ENCODE data around the gene SLC9A3. TPM values are rescaled to one million over a fixed set of nuclear protein-coding genes. Genes with fewer than 3 reads are reported as not detected.

SLC9A3 gene
- total and polyA plus RNA-seq, 7 donors = 0.81 to 1.7 (median 1.2) TPM

DNA sequence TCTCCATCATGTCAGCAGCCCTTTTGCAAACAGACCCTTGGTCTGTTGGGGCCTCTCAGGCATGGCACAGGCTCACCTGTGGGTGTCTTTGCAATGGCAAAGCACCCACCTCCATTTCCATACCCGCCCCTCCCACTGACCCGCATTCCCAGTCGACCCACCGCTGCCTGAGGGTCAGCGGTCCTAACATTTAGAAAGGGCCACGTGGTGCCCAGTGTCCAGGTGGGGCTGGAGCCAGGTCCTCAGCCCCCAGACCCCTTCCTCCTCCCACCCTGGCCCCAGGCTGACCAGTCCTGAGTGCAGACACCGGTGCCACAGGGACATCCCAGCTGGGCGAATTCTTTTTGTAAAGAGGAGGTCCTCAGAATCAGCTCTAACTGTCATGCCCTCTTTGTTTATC, 44.6 kb upstream of the SLC9A3 start:
- intact Hi-C loops (cut with DNase I) = no loop called here
- peaks cover 0 to 55% (median 19%) of the 10 kb centered on the region in 3 donors for H3K27me3 ChIP-seq (ENCODE audit: insufficient read depth in 3 of 3, low read length in 2 of 3)
- DNase-seq = peak in 1 of 2 donors; percentile 40

DNA sequence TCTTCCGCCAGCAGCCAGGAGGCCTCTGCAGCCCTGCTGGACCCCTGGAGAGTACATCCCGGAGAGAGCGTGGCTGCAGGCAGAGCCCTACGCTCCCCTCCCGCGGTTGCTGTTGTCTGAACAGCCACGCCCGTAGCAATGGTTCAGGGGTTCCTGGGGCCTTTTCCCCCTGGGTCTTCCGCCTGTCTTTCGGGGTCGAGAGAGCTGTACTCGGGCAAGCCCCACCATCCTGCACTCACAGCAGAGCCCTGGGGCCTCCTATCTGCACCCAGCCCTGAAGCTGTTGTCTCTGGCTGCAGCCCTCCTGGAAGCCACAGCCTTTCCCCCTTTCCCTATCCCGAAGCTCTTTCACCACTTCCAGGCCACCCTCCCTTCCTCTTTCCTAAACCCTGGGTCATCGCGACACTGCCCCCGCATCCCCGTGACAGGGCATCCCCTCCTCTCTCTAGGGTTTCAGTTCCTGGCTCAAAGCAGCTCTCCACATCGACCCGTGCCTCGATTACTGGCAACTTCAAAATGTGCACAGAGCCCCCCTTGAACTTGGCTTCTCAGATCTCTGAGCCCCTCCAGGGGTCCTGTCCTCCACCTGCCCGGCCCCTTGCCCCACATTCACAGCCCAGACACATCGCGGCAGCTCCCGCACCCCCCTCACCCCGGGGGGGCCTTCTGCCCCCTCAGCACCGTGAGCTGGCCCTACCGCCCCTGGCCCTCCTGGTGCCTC, 44.0 kb upstream of the SLC9A3 start:
- H3K27me3 ChIP-seq (ENCODE audit: insufficient read depth in 3 of 3, low read length in 2 of 3) = peaks cover 0 to 51% (median 17%) of the 10 kb centered on the region in 3 donors
- TF ChIP-seq, protein P1, sequence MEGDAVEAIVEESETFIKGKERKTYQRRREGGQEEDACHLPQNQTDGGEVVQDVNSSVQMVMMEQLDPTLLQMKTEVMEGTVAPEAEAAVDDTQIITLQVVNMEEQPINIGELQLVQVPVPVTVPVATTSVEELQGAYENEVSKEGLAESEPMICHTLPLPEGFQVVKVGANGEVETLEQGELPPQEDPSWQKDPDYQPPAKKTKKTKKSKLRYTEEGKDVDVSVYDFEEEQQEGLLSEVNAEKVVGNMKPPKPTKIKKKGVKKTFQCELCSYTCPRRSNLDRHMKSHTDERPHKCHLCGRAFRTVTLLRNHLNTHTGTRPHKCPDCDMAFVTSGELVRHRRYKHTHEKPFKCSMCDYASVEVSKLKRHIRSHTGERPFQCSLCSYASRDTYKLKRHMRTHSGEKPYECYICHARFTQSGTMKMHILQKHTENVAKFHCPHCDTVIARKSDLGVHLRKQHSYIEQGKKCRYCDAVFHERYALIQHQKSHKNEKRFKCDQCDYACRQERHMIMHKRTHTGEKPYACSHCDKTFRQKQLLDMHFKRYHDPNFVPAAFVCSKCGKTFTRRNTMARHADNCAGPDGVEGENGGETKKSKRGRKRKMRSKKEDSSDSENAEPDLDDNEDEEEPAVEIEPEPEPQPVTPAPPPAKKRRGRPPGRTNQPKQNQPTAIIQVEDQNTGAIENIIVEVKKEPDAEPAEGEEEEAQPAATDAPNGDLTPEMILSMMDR (IDR thresholded peaks at IDR 0.05) = no peak
- WGBS, 3 donors = 52 to 61% (median 60%) methylated on average over 25 to 27 of the region's 27 CpGs
- no peaks in the 10 kb centered on the region for H3K36me3 ChIP-seq (ENCODE audit: insufficient read depth in 1 of 2, low read depth in 1 of 2)
- no peak for DNase-seq
- no peak for ATAC-seq
- no peaks in the 10 kb centered on the region for H3K9me3 ChIP-seq
- H3K4me3 ChIP-seq = no peak overlapping the region
- no peak overlapping the region for H3K27ac ChIP-seq
- H3K4me1 ChIP-seq = no peaks in the 10 kb centered on the region
- intact Hi-C loops (cut with DNase I) = no loop called here

More for the DNA sequence above, 44.6 kb upstream of the SLC9A3 start:
- no peaks in the 10 kb centered on the region for H3K36me3 ChIP-seq (ENCODE audit: insufficient read depth in 1 of 2, low read depth in 1 of 2)
- no peak overlapping the region for H3K27ac ChIP-seq
- H3K4me1 ChIP-seq = no peaks in the 10 kb centered on the region
- H3K9me3 ChIP-seq = no peaks in the 10 kb centered on the region
- WGBS, 3 donors = 82 to 89% (median 85%) methylated on average over 8 of the region's 8 CpGs
- ATAC-seq = no peak
- TF ChIP-seq, protein P1 (IDR thresholded peaks at IDR 0.05) = no peak
- H3K4me3 ChIP-seq = no peak overlapping the region

GRCh38 chr5:567664-568060, 43.4 kb upstream of the SLC9A3 start:
- no peak for DNase-seq

GRCh38 chr5:566636-567309, 42.5 kb upstream of the SLC9A3 start:
- H3K27ac ChIP-seq = no peak overlapping the region
- TF ChIP-seq, protein P1 (IDR thresholded peaks at IDR 0.05) = no peak
- intact Hi-C loops (cut with DNase I) = no loop called here
- no peaks in the 10 kb centered on the region for H3K36me3 ChIP-seq (ENCODE audit: insufficient read depth in 1 of 2, low read depth in 1 of 2)
- no peak for DNase-seq
- no peak for ATAC-seq
- WGBS, 3 donors = 81 to 83% (median 82%) methylated on average over 16 of the region's 16 CpGs
- no peak overlapping the region for H3K4me3 ChIP-seq
- no peaks in the 10 kb centered on the region for H3K4me1 ChIP-seq
- peaks cover 0 to 46% (median 15%) of the 10 kb centered on the region in 3 donors for H3K27me3 ChIP-seq (ENCODE audit: insufficient read depth in 3 of 3, low read length in 2 of 3)
- no peaks in the 10 kb centered on the region for H3K9me3 ChIP-seq

More at GRCh38 chr5:567664-568060, 43.4 kb upstream of the SLC9A3 start:
- no peaks in the 10 kb centered on the region for H3K36me3 ChIP-seq (ENCODE audit: insufficient read depth in 1 of 2, low read depth in 1 of 2)
- no peak overlapping the region for H3K4me3 ChIP-seq
- TF ChIP-seq, protein P1 (IDR thresholded peaks at IDR 0.05) = no peak
- WGBS, 3 donors = 68 to 74% (median 70%) methylated on average over 13 of the region's 13 CpGs
- H3K27me3 ChIP-seq (ENCODE audit: insufficient read depth in 3 of 3, low read length in 2 of 3) = peaks cover 0 to 51% (median 17%) of the 10 kb centered on the region in 3 donors
- H3K9me3 ChIP-seq = no peaks in the 10 kb centered on the region
- no peak overlapping the region for H3K27ac ChIP-seq
- intact Hi-C loops (cut with DNase I) = no loop called here
- no peaks in the 10 kb centered on the region for H3K4me1 ChIP-seq
- no peak for ATAC-seq

Measured in psoas muscle (tissue), 8 donors.